IMR-90 (cell line): ENCODE results near the gene ARAP1. TPM values are rescaled to one million over a fixed set of nuclear protein-coding genes. Genes with fewer than 3 reads are reported as not detected.

Source experiments
- ATAC-seq: fragments of 200-7000 bp; cut with Tn5 transposase; 2 replicates; pipeline ENCODE4 v1.9.1; 2020; ENCODE audit warnings: low read depth, mild to moderate bottlenecking, moderate library complexity
- BruUV-seq: library from RNA; stranded (reverse); fragments of 400-500 nt; replicated peaks from 2 replicates; lab custom pipeline; 2021; lab: Mats Ljungman, UMichigan
- CTCF ChIA-PET: fragments of 300-600 bp; formaldehyde crosslinking; extraction: SDS; loops from one replicate; lab custom pipeline; 2021; ENCODE audit warnings: antibody characterized with exemption; lab: Yijun Ruan, JAX
- POLR2A ChIA-PET: fragments of 300-600 bp; sonication (Branson Sonifier 250); formaldehyde crosslinking; loops from one replicate; lab custom pipeline; 2022; ENCODE audit warnings: antibody characterized with exemption; ENCODE audit not compliant: unreplicated experiment; lab: Charles Lee
- DNase-seq: peaks from one replicate; pipeline ENCODE4 v3.0.0; 2013
- H2AFZ ChIP-seq: replicated peaks from 2 replicates; pipeline ENCODE3; 2013; ENCODE audit warnings: low read length, mild to moderate bottlenecking; ENCODE audit not compliant: poor library complexity
- H2AK5ac ChIP-seq: 2 replicates; pipeline ENCODE4 v1.6.1; 2013; ENCODE audit warnings: low read depth, low read length, inconsistent platforms
- H2AK9ac ChIP-seq: replicated peaks from 2 replicates; pipeline ENCODE3; 2013; ENCODE audit warnings: mild to moderate bottlenecking, low read depth, low read length, moderate library complexity; ENCODE audit not compliant: poor library complexity
- H2BK120ac ChIP-seq: 2 replicates; pipeline ENCODE4 v1.6.1; 2013; ENCODE audit warnings: low read depth, low read length, inconsistent platforms
- H2BK15ac ChIP-seq: 3 replicates; pipeline ENCODE4 v1.6.1; 2013; ENCODE audit warnings: low read depth, low read length, inconsistent platforms
- H2BK20ac ChIP-seq: 2 replicates; pipeline ENCODE4 v1.6.1; 2013; ENCODE audit warnings: low read depth, mild to moderate bottlenecking, inconsistent platforms, low read length, moderate library complexity
- H2BK5ac ChIP-seq: 2 replicates; pipeline ENCODE4 v1.6.1; 2013; ENCODE audit warnings: mild to moderate bottlenecking, low read depth, low read length, inconsistent platforms; ENCODE audit not compliant: poor library complexity, severe bottlenecking
- H3K14ac ChIP-seq: replicated peaks from 2 replicates; pipeline ENCODE4 v1.6.1; 2013; ENCODE audit warnings: low read depth, low read length, inconsistent platforms
- H3K18ac ChIP-seq: 2 replicates; pipeline ENCODE4 v1.6.1; 2013; ENCODE audit warnings: low read depth, low read length, control low read depth
- H3K23ac ChIP-seq: 2 replicates; pipeline ENCODE4 v1.6.1; 2013; ENCODE audit warnings: low read depth, low read length, inconsistent platforms
- H3K27ac ChIP-seq: 2 replicates; pipeline ENCODE4 v1.5.1; 2013; ENCODE audit warnings: mild to moderate bottlenecking, control low read depth, low read length; ENCODE audit not compliant: insufficient read depth
- H3K27me3 ChIP-seq: 2 replicates; pipeline ENCODE4 v1.6.1; 2013; ENCODE audit warnings: low read length; ENCODE audit not compliant: control insufficient read depth, insufficient read depth
- H3K36me3 ChIP-seq: 2 replicates; pipeline ENCODE4 v1.6.1; 2013; ENCODE audit warnings: low read length, mixed read lengths; ENCODE audit not compliant: control insufficient read depth, insufficient read depth
- H3K4ac ChIP-seq: 2 replicates; pipeline ENCODE4 v1.6.1; 2013; ENCODE audit warnings: low read depth, low read length, inconsistent platforms
- H3K4me1 ChIP-seq: 2 replicates; pipeline ENCODE4 v1.6.1; 2013; ENCODE audit warnings: low read length, mixed read lengths; ENCODE audit not compliant: control insufficient read depth, insufficient read depth
- H3K4me2 ChIP-seq: 2 replicates; pipeline ENCODE4 v1.6.1; 2013; ENCODE audit warnings: low read depth, mild to moderate bottlenecking, control low read depth, low read length, moderate library complexity
- H3K4me3 ChIP-seq: 2 replicates; pipeline ENCODE4 v1.5.1; 2013; ENCODE audit warnings: low read depth, mild to moderate bottlenecking, control low read depth, low read length, moderate library complexity; ENCODE audit not compliant: insufficient read depth
- H3K56ac ChIP-seq: 2 replicates; pipeline ENCODE4 v1.6.1; 2013; ENCODE audit warnings: low read length, inconsistent platforms; ENCODE audit not compliant: insufficient read depth; ENCODE audit errors: extremely low read depth
- H3K79me1 ChIP-seq, 2 experiments: 2 replicates each; pipeline ENCODE4 v1.6.1; 2013; ENCODE audit warnings: low read length in 2 of 2, inconsistent platforms in 1 of 2, low read depth in 1 of 2
- H3K9ac ChIP-seq: 2 replicates; pipeline ENCODE4 v1.6.1; 2013; ENCODE audit warnings: low read depth, low read length, control low read depth
- H3K9me1 ChIP-seq: 2 replicates; pipeline ENCODE4 v1.6.1; 2013; ENCODE audit warnings: low read length, inconsistent platforms; ENCODE audit not compliant: insufficient read depth
- H3K9me3 ChIP-seq: 2 replicates; pipeline ENCODE4 v1.6.1; 2013; ENCODE audit warnings: low read length; ENCODE audit not compliant: control insufficient read depth, insufficient read depth
- H4K20me1 ChIP-seq: 2 replicates; pipeline ENCODE4 v1.6.1; 2013; ENCODE audit warnings: low read length, inconsistent platforms; ENCODE audit not compliant: insufficient read depth
- H4K5ac ChIP-seq: 2 replicates; pipeline ENCODE4 v1.6.1; 2013; ENCODE audit warnings: mild to moderate bottlenecking, low read depth, low read length, control low read depth
- H4K8ac ChIP-seq, 2 experiments: 2 replicates each; pipeline ENCODE4 v1.6.1; 2013; ENCODE audit warnings: low read depth in 2 of 2, low read length in 2 of 2, control low read depth in 1 of 2, inconsistent platforms in 1 of 2
- H4K91ac ChIP-seq: 2 replicates; pipeline ENCODE4 v1.6.1; 2013; ENCODE audit warnings: low read depth, low read length, inconsistent platforms; ENCODE audit not compliant: insufficient read depth
- BHLHE40 ChIP-seq: fragments of 150-350 bp; IDR thresholded peaks from 2 replicates; pipeline ENCODE4 v1.6.1; 2016; ENCODE audit warnings: mild to moderate bottlenecking, low read depth, low read length
- CEBPB ChIP-seq: IDR thresholded peaks from 2 replicates; pipeline ENCODE4 v1.6.1; 2012; ENCODE audit warnings: low read depth, low read length, improper control_type of control experiment
- CHD1 ChIP-seq: IDR thresholded peaks from 2 replicates; pipeline ENCODE4 v1.6.1; 2012; ENCODE audit warnings: low read depth, low read length, improper control_type of control experiment
- ELK1 ChIP-seq: fragments of 150-350 bp; IDR thresholded peaks from 2 replicates; pipeline ENCODE4 v1.6.1; 2016; ENCODE audit warnings: low read depth, mild to moderate bottlenecking, low read length, moderate library complexity, borderline replicate concordance
- FOS ChIP-seq: fragments of 150-350 bp; IDR thresholded peaks from 2 replicates; pipeline ENCODE4 v1.6.1; 2016; ENCODE audit warnings: low read depth, low read length
- MAFK ChIP-seq: IDR thresholded peaks from 2 replicates; pipeline ENCODE4 v1.6.1; 2012; ENCODE audit warnings: low read depth, low read length, improper control_type of control experiment
- MAZ ChIP-seq: IDR thresholded peaks from 2 replicates; pipeline ENCODE4 v1.6.1; 2012; ENCODE audit warnings: low read depth, mild to moderate bottlenecking, low read length, improper control_type of control experiment, moderate library complexity, borderline replicate concordance
- MXI1 ChIP-seq: IDR thresholded peaks from 2 replicates; pipeline ENCODE4 v1.6.1; 2012; ENCODE audit warnings: low read depth, mild to moderate bottlenecking, low read length, moderate library complexity, borderline replicate concordance
- NFE2L2 ChIP-seq: fragments of 150-350 bp; IDR thresholded peaks from 2 replicates; pipeline ENCODE4 v1.6.1; 2016; ENCODE audit warnings: low read depth, mild to moderate bottlenecking, low read length
- POLR2A ChIP-seq: IDR thresholded peaks from 2 replicates; pipeline ENCODE4 v1.6.1; 2012; ENCODE audit warnings: mild to moderate bottlenecking, low read depth, low read length
- RAD21 ChIP-seq: IDR thresholded peaks from 2 replicates; pipeline ENCODE4 v1.6.1; 2012; ENCODE audit warnings: low read length, improper control_type of control experiment
- RCOR1 ChIP-seq: IDR thresholded peaks from 2 replicates; pipeline ENCODE4 v1.6.1; 2012; ENCODE audit warnings: mild to moderate bottlenecking, low read length, improper control_type of control experiment; ENCODE audit not compliant: insufficient replicate concordance
- RFX5 ChIP-seq: IDR thresholded peaks from 2 replicates; pipeline ENCODE4 v1.8.0; 2012; ENCODE audit warnings: low read depth, mild to moderate bottlenecking, low read length, moderate library complexity
- SMC3 ChIP-seq: fragments of 150-350 bp; IDR thresholded peaks from 2 replicates; pipeline ENCODE4 v1.6.1; 2016; ENCODE audit warnings: low read depth, mild to moderate bottlenecking, antibody characterized with exemption, low read length, moderate library complexity
- WGBS, 2 experiments: methylation state at CpG; one replicate each; pipeline versions ENCODE4 v1.1.5 to v1.1.7; 2013; ENCODE audit warnings: missing lambda C conversion rate in 2 of 2; ENCODE audit not compliant: insufficient read length in 1 of 2; ENCODE audit errors: extremely low coverage in 2 of 2; 5-methylcytosine and 5-hydroxymethylcytosine counted together
- dilution Hi-C: fragments of 300-500 bp; cut with HindIII; formaldehyde crosslinking; loops from one replicate; pipeline ENCODE4 v1.14.3; 2018; ENCODE audit warnings: low sequenced_read_pairs; ENCODE audit not compliant: unreplicated experiment
- in situ Hi-C: fragments of 300-500 bp; cut with MboI; formaldehyde crosslinking; loops from 3 replicates; pipeline ENCODE4 v1.14.3; 2019; ENCODE audit warnings: low sequenced_read_pairs, inconsistent platforms, mixed read lengths
- intact Hi-C: fragments of 100-400 bp; cut with micrococcal nuclease; formaldehyde crosslinking; loops from 2 replicates; pipeline ENCODE4 v1.10.0; 2022
- polyA plus RNA-seq, 3 experiments: library from polyadenylated mRNA; depleted of rRNA; stranded (reverse); fragments of >200 nt; gene quantifications; 2 replicates each; pipeline ENCODE4 v1.2.3, GENCODE V29; 2012; ENCODE audit warnings: low replicate concordance in 1 of 3
- total RNA-seq: library from RNA; depleted of rRNA; stranded (reverse); fragments of >200 nt; gene quantifications from 2 replicates; pipeline ENCODE4 v1.2.3, GENCODE V29; 2012
- TF ChIP-seq, protein P1 (sequence below): fragments of 150-350 bp; IDR thresholded peaks from 2 replicates; pipeline ENCODE4 v1.6.1; 2017; ENCODE audit warnings: mild to moderate bottlenecking, antibody characterized with exemption, low read length, low read depth
- TF ChIP-seq, protein P2 (sequence below): conservative IDR thresholded peaks from 2 replicates; pipeline ENCODE4 v1.5.1; 2012; ENCODE audit warnings: mild to moderate bottlenecking, low read depth, low read length, improper control_type of control experiment

The ARAP1 gene
- total and polyA plus RNA-seq, 2 of the 4 experiments (the other 2 are of a cell fraction): 37.6 to 63.1 TPM

DNA sequence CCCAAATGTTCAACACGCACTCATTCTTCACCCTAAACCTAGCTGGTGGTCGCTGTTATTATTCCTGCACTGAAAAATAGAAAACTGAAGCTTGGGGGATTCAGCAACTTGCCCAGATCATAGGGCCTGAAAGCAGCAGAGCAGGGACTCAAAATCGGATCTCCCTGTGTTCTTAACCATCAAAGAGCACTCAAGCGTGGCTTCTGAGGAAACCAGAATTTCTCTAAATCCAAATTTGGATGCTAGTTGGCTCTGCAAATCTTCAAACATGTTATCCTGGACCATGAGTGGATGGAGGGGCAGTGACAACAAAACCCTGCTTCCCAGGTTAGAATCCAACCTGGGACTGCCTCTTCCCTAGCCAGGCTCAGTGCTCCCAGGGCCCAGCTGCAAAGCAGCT, 11.6 kb upstream of the ARAP1 start:
- H4K20me1 ChIP-seq: no peaks in the 10 kb centered on the region
- no peak overlapping the region for H3K4me3 ChIP-seq
- TF ChIP-seq, protein P1, sequence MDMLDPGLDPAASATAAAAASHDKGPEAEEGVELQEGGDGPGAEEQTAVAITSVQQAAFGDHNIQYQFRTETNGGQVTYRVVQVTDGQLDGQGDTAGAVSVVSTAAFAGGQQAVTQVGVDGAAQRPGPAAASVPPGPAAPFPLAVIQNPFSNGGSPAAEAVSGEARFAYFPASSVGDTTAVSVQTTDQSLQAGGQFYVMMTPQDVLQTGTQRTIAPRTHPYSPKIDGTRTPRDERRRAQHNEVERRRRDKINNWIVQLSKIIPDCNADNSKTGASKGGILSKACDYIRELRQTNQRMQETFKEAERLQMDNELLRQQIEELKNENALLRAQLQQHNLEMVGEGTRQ: no peak
- TF ChIP-seq ELK1: no peak
- TF ChIP-seq, protein P2, sequence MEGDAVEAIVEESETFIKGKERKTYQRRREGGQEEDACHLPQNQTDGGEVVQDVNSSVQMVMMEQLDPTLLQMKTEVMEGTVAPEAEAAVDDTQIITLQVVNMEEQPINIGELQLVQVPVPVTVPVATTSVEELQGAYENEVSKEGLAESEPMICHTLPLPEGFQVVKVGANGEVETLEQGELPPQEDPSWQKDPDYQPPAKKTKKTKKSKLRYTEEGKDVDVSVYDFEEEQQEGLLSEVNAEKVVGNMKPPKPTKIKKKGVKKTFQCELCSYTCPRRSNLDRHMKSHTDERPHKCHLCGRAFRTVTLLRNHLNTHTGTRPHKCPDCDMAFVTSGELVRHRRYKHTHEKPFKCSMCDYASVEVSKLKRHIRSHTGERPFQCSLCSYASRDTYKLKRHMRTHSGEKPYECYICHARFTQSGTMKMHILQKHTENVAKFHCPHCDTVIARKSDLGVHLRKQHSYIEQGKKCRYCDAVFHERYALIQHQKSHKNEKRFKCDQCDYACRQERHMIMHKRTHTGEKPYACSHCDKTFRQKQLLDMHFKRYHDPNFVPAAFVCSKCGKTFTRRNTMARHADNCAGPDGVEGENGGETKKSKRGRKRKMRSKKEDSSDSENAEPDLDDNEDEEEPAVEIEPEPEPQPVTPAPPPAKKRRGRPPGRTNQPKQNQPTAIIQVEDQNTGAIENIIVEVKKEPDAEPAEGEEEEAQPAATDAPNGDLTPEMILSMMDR: no peak
- TF ChIP-seq FOS: no peak
- no peak for TF ChIP-seq RFX5
- TF ChIP-seq MAFK: no peak
- no peak for TF ChIP-seq POLR2A
- no peak for TF ChIP-seq RCOR1
- TF ChIP-seq MAZ: no peak
- TF ChIP-seq NFE2L2: no peak
- TF ChIP-seq BHLHE40: no peak
- TF ChIP-seq SMC3: no peak
- TF ChIP-seq RAD21: no peak
- TF ChIP-seq MXI1: no peak
- TF ChIP-seq CEBPB: no peak
- no peak for TF ChIP-seq CHD1
- dilution Hi-C loops (no loop called here), in situ Hi-C loops (no loop called here), intact Hi-C loops (no loop called here)
- H3K9me1 ChIP-seq: peaks cover 6% of the 10 kb centered on the region
- H3K23ac ChIP-seq: no peak overlapping the region
- no peaks in the 10 kb centered on the region for H3K36me3 ChIP-seq
- H3K27ac ChIP-seq: no peak overlapping the region
- DNase-seq (no peak), ATAC-seq (no peak)
- H3K18ac ChIP-seq: no peak overlapping the region
- no peaks in the 10 kb centered on the region for H3K27me3 ChIP-seq
- H3K4ac ChIP-seq: no peak overlapping the region
- H3K4me1 ChIP-seq: peaks cover 4% of the 10 kb centered on the region
- no peak overlapping the region for H2AFZ ChIP-seq
- BruUV-seq: no TSS peak
- H4K8ac ChIP-seq: no peak overlapping the region
- ChIA-PET CTCF (no interaction called here), POLR2A (no interaction called here)
- no peak overlapping the region for H2AK5ac ChIP-seq
- no peak overlapping the region for H2BK20ac ChIP-seq
- H2BK15ac ChIP-seq: no peak overlapping the region
- H3K56ac ChIP-seq: no peak overlapping the region
- H2AK9ac ChIP-seq: no peak overlapping the region
- no peak overlapping the region for H3K14ac ChIP-seq
- no peak overlapping the region for H2BK5ac ChIP-seq
- H3K79me1 ChIP-seq: 0 out of 4 replicates have a peak, but pooled peaks cover 0 to 7% of the 10 kb centered on the region in 2 experiments
- H3K4me2 ChIP-seq: no peak overlapping the region
- no peak overlapping the region for H4K91ac ChIP-seq
- no peak overlapping the region for H2BK120ac ChIP-seq
- no peak overlapping the region for H4K5ac ChIP-seq
- 83% methylated on average over 1 of the region's 4 CpGs; no CpG with 5 or more reads in 1 of the 2 experiments for WGBS, 2 experiments
- no peak overlapping the region for H3K9ac ChIP-seq
- peaks cover 5% of the 10 kb centered on the region; the same call in 1 of the 2 replicates for H3K9me3 ChIP-seq
